COLO829 (cell line): ENCODE measurements around the gene AMBRA1.
"Not testable (repeated sequence)": the region's sequence is repeated elsewhere in the genome, so short reads cannot be mapped to it uniquely, and the experiment has no call there.

Experiments
- DNase-seq: peaks from one replicate; pipeline ENCODE4 v3.0.0; 2012; ENCODE audit warnings: low spot score

Gene AMBRA1

GRCh38 chr11:46381048-46381818 is 212.6 kb downstream of the AMBRA1 start, which contains the start of gene MDK:
TSS of gene MDK (plus strand) at chr11:46381669. CDS start at chr11:46382058, 389 bp downstream.
- no peak for DNase-seq

GRCh38 chr11:46380340-46381047 is 213.3 kb downstream of the AMBRA1 start:
- no peak for DNase-seq

GRCh38 chr11:46379482-46380293 is 214.1 kb downstream of the AMBRA1 start:
- DNase-seq, result not testable (repeated sequence)

GRCh38 chr11:46378811-46379481 is 214.9 kb downstream of the AMBRA1 start:
- no peak for DNase-seq

- no peak for DNase-seq
These were observed 215.5 kb downstream of the AMBRA1 start for GRCh38 chr11:46378296-46378695.

- no peak for DNase-seq
These were observed 216.0 kb downstream of the AMBRA1 start for GRCh38 chr11:46377831-46378230.

GRCh38 chr11:46377290-46377689 is 216.5 kb downstream of the AMBRA1 start:
- no peak for DNase-seq

- no peak for DNase-seq
These were observed 217.4 kb downstream of the AMBRA1 start for GRCh38 chr11:46376258-46377050.

- no peak for DNase-seq
These were observed 218.3 kb downstream of the AMBRA1 start for GRCh38 chr11:46375392-46376101.

GRCh38 chr11:46374815-46375214 is 219.0 kb downstream of the AMBRA1 start:
- DNase-seq, result no peak

GRCh38 chr11:46373787-46374740 is 219.8 kb downstream of the AMBRA1 start:
- no peak for DNase-seq

GRCh38 chr11:46372501-46372900 is 221.3 kb downstream of the AMBRA1 start:
- DNase-seq, result not testable (repeated sequence)

- no peak for DNase-seq
These were observed 221.7 kb downstream of the AMBRA1 start for GRCh38 chr11:46372086-46372485.

GRCh38 chr11:46371262-46371661 is 222.6 kb downstream of the AMBRA1 start:
- not testable (repeated sequence) for DNase-seq

- no peak for DNase-seq
These were observed 223.6 kb downstream of the AMBRA1 start for GRCh38 chr11:46370253-46370652.

- peak; percentile 60 for DNase-seq
These were observed 224.2 kb downstream of the AMBRA1 start for GRCh38 chr11:46369458-46370152.

- no peak for DNase-seq
These were observed 225.9 kb downstream of the AMBRA1 start for GRCh38 chr11:46367916-46368267.

GRCh38 chr11:46367244-46367915 is 226.4 kb downstream of the AMBRA1 start:
- DNase-seq, result no peak
